VCaP (cell line): ENCODE measurements around the gene SLC10A7.

Experiments
- H3K27ac ChIP-seq: fragments of 450-650 bp; 2 replicates; pipeline ENCODE4 v1.5.1; 2017
- TF ChIP-seq, protein P1 (sequence below): fragments of 450-650 bp; conservative IDR thresholded peaks from 2 replicates; pipeline ENCODE4 v1.5.1; 2017; ENCODE audit warnings: mild to moderate bottlenecking, moderate library complexity

Gene SLC10A7

DNA sequence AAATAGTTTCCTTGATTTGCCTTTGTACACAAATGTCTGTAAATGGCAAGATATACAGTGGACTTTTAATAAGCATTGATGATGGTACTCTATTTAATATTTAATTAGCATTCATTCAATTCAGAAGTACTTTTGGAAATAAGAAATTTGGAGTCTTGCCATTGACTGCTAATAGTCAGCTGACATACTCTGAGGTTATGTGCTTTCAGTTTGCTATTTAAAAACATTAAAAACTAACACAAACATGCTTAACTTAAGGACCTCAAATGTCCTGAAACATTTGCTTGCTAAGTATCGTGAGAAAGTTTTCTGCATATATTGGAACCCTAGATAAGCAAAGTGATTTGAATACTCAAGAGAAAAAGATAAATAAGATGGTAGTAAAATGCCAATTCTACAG, 242.8 kb downstream of the SLC10A7 start:
- no peak overlapping the region for H3K27ac ChIP-seq
- TF ChIP-seq, protein P1, sequence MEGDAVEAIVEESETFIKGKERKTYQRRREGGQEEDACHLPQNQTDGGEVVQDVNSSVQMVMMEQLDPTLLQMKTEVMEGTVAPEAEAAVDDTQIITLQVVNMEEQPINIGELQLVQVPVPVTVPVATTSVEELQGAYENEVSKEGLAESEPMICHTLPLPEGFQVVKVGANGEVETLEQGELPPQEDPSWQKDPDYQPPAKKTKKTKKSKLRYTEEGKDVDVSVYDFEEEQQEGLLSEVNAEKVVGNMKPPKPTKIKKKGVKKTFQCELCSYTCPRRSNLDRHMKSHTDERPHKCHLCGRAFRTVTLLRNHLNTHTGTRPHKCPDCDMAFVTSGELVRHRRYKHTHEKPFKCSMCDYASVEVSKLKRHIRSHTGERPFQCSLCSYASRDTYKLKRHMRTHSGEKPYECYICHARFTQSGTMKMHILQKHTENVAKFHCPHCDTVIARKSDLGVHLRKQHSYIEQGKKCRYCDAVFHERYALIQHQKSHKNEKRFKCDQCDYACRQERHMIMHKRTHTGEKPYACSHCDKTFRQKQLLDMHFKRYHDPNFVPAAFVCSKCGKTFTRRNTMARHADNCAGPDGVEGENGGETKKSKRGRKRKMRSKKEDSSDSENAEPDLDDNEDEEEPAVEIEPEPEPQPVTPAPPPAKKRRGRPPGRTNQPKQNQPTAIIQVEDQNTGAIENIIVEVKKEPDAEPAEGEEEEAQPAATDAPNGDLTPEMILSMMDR: no peak

DNA sequence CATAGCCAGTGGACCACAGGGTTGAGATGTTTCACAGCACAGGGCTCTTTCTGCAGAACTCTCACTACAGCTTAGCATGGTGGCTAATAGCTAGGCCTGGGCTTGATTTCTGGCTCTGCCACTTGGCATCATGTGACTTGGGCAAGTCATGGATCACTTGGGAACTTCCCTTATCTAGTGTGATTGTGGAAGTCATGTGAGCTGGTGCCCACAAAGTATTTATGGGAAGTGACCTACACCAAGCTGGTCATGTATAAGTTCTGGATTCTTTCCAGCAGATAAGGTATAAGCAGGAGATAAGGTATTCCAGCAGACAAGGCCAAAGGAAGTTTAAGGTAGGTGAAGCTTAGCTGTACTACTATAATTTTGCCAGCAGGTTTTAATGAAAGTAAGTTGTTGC, 246.4 kb downstream of the SLC10A7 start:
- TF ChIP-seq, protein P1: no peak
- H3K27ac ChIP-seq: no peak overlapping the region

DNA sequence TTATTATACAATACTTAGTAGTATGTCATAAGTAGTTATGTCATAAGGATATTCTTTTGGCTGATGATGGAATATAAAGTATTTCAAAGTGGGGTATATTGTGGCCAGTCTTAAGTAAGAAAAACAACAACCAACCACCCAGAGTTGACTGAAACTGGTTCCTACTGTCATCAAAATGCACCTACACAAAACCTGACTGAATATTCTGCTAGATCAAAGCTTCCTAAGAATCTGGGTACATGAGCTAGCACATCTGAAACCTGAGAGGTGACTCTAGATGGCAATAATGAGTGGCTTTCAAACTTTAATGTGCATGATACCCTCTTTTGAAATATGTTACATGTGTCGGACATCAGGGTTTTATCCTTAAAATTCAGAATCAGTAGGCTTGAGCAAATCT, 247.0 kb downstream of the SLC10A7 start:
- no peak overlapping the region for H3K27ac ChIP-seq
- TF ChIP-seq, protein P1: no peak

DNA sequence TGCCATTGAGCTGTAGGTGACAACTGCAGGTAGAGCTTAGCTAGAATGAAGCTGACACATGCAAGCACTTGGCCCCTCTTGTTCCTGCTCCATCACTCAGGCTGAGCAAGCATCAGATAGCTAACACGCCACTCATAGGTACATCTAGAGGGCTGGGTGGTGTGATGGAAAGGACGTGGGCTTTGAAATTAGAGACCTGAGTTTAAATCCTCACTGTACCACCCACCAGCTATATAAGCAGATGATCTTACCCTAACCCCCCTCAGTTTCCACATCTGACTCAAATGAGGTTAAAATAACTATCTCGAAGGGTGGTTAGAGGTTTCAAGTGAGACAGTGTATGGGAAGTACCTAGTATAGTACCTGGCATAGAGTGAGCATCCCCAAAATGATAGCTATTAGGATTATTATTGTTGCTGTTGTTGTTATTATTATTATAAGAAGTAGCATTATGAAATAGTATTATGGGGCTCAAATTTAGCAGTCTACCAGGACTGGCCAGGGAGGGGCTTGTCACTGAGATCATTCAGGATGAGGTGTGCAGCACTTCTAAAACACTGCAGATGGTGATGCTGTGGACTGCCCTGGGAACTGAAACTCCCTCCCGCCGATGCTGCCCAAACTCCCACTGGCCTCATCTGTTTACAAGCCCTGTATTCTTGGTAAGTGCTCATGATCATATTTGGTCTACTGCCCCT, 248.4 kb downstream of the SLC10A7 start:
- H3K27ac ChIP-seq: no peak overlapping the region
- TF ChIP-seq, protein P1: no peak

DNA sequence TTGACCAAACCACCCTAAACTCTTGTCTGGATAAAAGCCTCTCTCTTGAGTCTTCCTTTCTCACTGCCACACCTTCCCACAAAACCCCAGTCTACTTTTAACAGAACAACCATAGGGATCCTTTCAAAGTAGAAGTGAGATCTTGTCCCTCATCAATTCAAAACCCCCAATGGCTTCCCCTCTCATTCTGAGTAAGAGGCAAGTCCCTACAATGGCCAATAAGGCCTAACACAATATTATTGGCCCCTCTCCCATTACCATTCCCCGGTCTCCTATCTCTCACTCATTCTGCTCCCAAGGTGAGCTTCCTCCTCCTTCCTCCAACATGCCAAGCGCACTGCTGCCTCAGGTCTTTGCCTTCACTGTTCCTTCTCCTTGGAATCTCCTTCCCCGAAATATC, 250.3 kb downstream of the SLC10A7 start:
- H3K27ac ChIP-seq: no peak overlapping the region
- TF ChIP-seq, protein P1: no peak

DNA sequence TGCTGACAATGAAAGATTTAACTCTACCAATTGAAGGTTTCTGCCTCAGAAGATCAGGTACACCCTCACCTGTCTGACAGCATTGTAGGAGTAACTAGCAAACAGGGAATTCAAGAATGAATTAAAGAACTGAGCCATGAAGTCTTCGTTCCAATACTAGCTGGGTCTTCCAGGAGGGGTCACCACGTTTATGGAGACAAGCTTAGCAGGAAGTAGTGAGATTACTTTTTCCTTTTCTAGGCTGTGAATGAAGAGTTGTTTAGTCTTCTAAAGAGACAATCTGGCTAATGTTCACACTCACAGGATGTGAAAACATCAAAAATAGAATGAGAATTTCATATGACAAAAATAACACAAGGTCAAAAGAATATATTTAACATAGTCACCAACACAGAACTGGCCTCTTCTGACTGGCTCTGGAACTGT, 252.5 kb downstream of the SLC10A7 start:
- H3K27ac ChIP-seq: no peak overlapping the region
- TF ChIP-seq, protein P1: no peak

DNA sequence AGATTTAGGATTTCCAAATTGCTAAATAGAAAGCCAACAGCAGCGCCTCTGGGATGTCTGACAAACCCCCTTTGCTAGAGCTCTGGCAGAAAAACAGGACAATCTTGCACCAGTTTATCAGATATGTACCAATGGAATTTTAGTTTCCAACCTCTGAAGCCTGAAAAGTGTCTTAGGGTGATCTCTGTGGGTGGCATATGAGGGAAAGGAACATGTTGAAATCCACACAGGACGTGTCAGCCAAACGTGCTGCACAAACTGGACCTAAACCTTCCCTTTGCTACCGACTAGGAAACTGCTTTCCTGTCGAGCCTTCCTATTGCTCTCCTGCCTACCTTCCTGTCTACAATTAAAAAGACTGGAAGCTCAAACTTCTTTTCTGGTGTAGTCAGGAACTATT, 253.9 kb downstream of the SLC10A7 start:
- TF ChIP-seq, protein P1: no peak
- H3K27ac ChIP-seq: no peak overlapping the region
